ENCODE results near the gene RGS9. TPM values are rescaled to one million over a fixed set of nuclear protein-coding genes. Genes with fewer than 3 reads are reported as not detected.

Gene RGS9
- total RNA-seq, 4 donors from 2014 or later = 4.0 to 25.6 (median 7.9) TPM

DNA sequence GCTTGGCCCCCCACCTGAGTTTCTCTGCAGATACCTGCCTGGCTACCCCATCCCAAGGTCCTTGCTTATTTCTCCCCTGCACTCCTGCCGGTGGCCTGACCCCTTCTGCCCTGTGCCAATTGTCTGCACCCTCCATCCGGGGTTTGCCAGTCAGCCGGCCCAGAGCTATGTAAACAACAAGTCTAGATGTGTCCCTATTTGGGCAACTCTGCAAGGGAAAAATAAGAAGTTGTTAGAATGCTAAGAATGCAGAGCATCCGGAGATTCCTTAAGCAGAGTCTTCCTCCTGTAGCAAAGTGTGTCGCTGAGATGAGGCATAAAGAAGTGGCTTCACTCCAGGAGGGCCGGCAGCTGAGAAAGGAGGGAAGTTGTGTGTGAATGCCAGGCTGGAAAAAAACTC is 46.6 kb downstream of the RGS9 start:
- TF ChIP-seq POLR2A (IDR thresholded peaks at IDR 0.05) = no peak
- TF ChIP-seq, protein P1, sequence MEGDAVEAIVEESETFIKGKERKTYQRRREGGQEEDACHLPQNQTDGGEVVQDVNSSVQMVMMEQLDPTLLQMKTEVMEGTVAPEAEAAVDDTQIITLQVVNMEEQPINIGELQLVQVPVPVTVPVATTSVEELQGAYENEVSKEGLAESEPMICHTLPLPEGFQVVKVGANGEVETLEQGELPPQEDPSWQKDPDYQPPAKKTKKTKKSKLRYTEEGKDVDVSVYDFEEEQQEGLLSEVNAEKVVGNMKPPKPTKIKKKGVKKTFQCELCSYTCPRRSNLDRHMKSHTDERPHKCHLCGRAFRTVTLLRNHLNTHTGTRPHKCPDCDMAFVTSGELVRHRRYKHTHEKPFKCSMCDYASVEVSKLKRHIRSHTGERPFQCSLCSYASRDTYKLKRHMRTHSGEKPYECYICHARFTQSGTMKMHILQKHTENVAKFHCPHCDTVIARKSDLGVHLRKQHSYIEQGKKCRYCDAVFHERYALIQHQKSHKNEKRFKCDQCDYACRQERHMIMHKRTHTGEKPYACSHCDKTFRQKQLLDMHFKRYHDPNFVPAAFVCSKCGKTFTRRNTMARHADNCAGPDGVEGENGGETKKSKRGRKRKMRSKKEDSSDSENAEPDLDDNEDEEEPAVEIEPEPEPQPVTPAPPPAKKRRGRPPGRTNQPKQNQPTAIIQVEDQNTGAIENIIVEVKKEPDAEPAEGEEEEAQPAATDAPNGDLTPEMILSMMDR (IDR thresholded peaks at IDR 0.05) = no peak
- Histone ChIP-seq H3K36me3 (no peaks in the 10 kb centered on the region), H3K4me1 (peaks cover 0 to 5% (median 0%) of the 10 kb centered on the region in 4 donors), H3K27me3 (no peaks in the 10 kb centered on the region), H3K9me3 (no peaks in the 10 kb centered on the region), H3K4me3 (no peak overlapping the region), H3K27ac (no peak overlapping the region)
- no peak for DNase-seq

GRCh38 chr17:65184235-65184959 is 47.2 kb downstream of the RGS9 start:
- Histone ChIP-seq H3K4me1 (peaks cover 0 to 5% (median 0%) of the 10 kb centered on the region in 4 donors), H3K27ac (no peak overlapping the region), H3K36me3 (no peaks in the 10 kb centered on the region), H3K27me3 (no peaks in the 10 kb centered on the region), H3K9me3 (no peaks in the 10 kb centered on the region), H3K4me3 (no peak overlapping the region)
- no peak for TF ChIP-seq POLR2A (IDR thresholded peaks at IDR 0.05)
- TF ChIP-seq, protein P1 (IDR thresholded peaks at IDR 0.05) = no peak
- no peak for DNase-seq

DNA sequence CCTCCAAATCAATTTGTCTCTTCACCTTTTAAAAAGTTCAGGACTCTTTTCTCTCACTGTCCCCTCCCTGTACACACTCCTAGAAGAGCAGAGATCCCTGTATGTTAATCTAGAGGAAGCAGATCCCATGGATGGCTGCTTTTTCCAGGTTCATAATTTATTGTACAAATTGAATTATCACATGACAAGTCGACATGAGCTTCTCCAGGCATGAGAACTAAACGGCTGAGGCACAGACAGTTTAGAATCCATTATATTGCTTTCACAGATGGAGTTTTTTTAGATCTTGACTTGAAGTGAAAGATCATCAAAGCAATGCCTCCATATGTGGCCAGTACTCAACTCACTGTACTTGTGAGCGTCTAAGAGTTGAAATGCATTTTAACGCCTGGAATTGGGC is 47.9 kb downstream of the RGS9 start:
- Histone ChIP-seq H3K9me3 (no peaks in the 10 kb centered on the region), H3K4me1 (peaks cover 0 to 5% (median 0%) of the 10 kb centered on the region in 4 donors), H3K27me3 (no peaks in the 10 kb centered on the region), H3K27ac (no peak overlapping the region), H3K36me3 (no peaks in the 10 kb centered on the region), H3K4me3 (no peak overlapping the region)
- no peak for DNase-seq
- TF ChIP-seq POLR2A (IDR thresholded peaks at IDR 0.05) = no peak
- TF ChIP-seq, protein P1 (IDR thresholded peaks at IDR 0.05) = no peak

GRCh38 chr17:65185668-65186382 is 48.7 kb downstream of the RGS9 start:
- Histone ChIP-seq H3K4me1 (peaks cover 0 to 5% (median 0%) of the 10 kb centered on the region in 4 donors), H3K27ac (no peak overlapping the region), H3K9me3 (no peaks in the 10 kb centered on the region), H3K36me3 (no peaks in the 10 kb centered on the region), H3K27me3 (no peaks in the 10 kb centered on the region), H3K4me3 (no peak overlapping the region)
- DNase-seq = no peak
- TF ChIP-seq, protein P1 (IDR thresholded peaks at IDR 0.05) = no peak
- TF ChIP-seq POLR2A (IDR thresholded peaks at IDR 0.05) = no peak

DNA sequence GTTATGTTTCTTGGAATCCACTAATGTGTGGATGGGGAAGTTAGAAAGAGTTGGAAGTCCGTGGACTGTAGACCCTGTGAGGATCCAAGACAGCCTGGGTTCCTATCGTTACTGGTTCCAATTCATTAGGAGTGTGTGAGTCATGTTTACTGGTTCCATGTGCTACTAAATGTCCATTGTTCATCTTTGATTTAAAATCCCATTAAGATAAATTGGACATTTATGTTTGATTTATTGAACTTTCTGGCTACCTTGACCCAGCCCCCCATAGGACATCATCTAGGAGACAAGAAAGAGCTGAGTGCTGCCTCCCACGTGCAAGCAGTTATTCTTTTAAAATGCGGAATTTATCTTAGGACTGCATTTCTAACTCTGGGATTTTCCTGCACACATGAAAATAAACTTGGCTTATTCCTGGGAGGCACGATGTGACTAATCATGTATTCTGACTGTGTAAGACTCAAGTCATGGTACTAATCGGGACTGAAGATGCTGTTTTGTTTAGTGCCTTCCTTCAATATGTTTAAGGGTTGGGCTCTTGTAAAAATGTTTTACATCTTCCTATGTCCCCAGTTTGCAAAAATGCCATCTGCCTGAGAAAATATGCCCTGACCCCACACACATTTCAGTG is 53.4 kb downstream of the RGS9 start:
- Histone ChIP-seq H3K27ac (no peak overlapping the region), H3K4me3 (no peak overlapping the region), H3K27me3 (no peaks in the 10 kb centered on the region), H3K4me1 (no peaks in the 10 kb centered on the region), H3K36me3 (no peaks in the 10 kb centered on the region), H3K9me3 (no peaks in the 10 kb centered on the region)
- TF ChIP-seq, protein P1 (IDR thresholded peaks at IDR 0.05) = no peak
- TF ChIP-seq POLR2A (IDR thresholded peaks at IDR 0.05) = no peak
- DNase-seq = no peak

All from Peyer's patch (tissue), 4 donors.